Transverse colon (tissue), 4 donors: ENCODE measurements around the gene MIA3. TPM values are rescaled to one million over a fixed set of nuclear protein-coding genes. Genes with fewer than 3 reads are reported as not detected.

Experiments
- DNase-seq: peaks from one replicate; pipeline ENCODE4 v3.0.0-alpha.2; 2019
- H3K27ac ChIP-seq, 4 donors: fragments of 200-600 bp; sonication (generic); 2 replicates each; pipeline ENCODE4 v1.5.1; 2016 to 2018; ENCODE audit warnings: inconsistent platforms in 4 of 4
- H3K27me3 ChIP-seq: fragments of 200-600 bp; sonication (generic); 2 replicates; pipeline ENCODE4 v1.5.1; 2017; ENCODE audit warnings: inconsistent platforms
- H3K36me3 ChIP-seq, 4 donors: fragments of 200-600 bp; sonication (generic); 2 replicates each; pipeline ENCODE4 v1.5.1; 2017 to 2019; ENCODE audit warnings: inconsistent platforms in 4 of 4
- H3K4me1 ChIP-seq, 4 donors: fragments of 200-600 bp; sonication (generic); 2 replicates each; pipeline ENCODE4 v1.5.1; 2017 to 2020; ENCODE audit warnings: inconsistent platforms in 4 of 4
- H3K4me3 ChIP-seq, 4 donors: fragments of 200-600 bp; sonication (generic); 1 replicate in 1 of 4; 2 replicates in 3 of 4; pipeline versions ENCODE4 v1.5.1 to v1.6.1; 2017 to 2019; ENCODE audit warnings: inconsistent platforms in 4 of 4
- H3K9me3 ChIP-seq, 2 donors: fragments of 200-600 bp; sonication (generic); 2 replicates each; pipeline ENCODE4 v1.5.1; 2017 to 2019; ENCODE audit warnings: inconsistent platforms in 2 of 2
- EP300 ChIP-seq: sonication (generic); formaldehyde crosslinking; IDR thresholded peaks from one replicate; pipeline ENCODE4 v1.6.1; 2017; ENCODE audit warnings: antibody characterized with exemption, low read depth
- POLR2A ChIP-seq: fragments of 450-650 bp; IDR thresholded peaks from one replicate; pipeline ENCODE4 v1.6.1; 2016; ENCODE audit warnings: antibody characterized with exemption, mild to moderate bottlenecking, moderate library complexity
- POLR2AphosphoS5 ChIP-seq, 3 donors: sonication (generic); formaldehyde crosslinking; IDR thresholded peaks; one replicate each; pipeline ENCODE4 v1.6.1; 2016; ENCODE audit warnings: antibody characterized with exemption in 3 of 3
- WGBS, 2 donors: methylation state at CpG; one replicate each; pipeline ENCODE4 v1.1.5; 2018; ENCODE audit warnings: low coverage in 1 of 2; 5-methylcytosine and 5-hydroxymethylcytosine counted together
- in situ Hi-C, 4 donors: fragments of 200-750 bp; cut with MboI; loops; one replicate each; pipeline versions ENCODE4 v1.15.0 to v1.15.1; 2017; ENCODE audit warnings: low sequenced_read_pairs in 3 of 4, low pct_ligation_motif_present in 1 of 4, low pct_unique_long_range_greater_than_20kb in 1 of 4
- intact Hi-C: fragments of 100-400 bp; cut with DNase I; formaldehyde crosslinking; loops from one replicate; pipeline ENCODE4 v1.15.1; 2023; ENCODE audit warnings: low total_unique reads
- total RNA-seq, 4 donors: library from RNA; depleted of rRNA; stranded (reverse); fragments of >200 nt; gene quantifications; one replicate each; pipeline ENCODE4 v1.1.0, GENCODE V29; 2016
- TF ChIP-seq, protein P1 (sequence below), 5 experiments: fragments of 200-600 bp in 3 of 5; fragments of 450-650 bp in 2 of 5; sonication (generic) in 3 of 5; IDR thresholded peaks; 1 replicate in 2 of 5; 2 replicates in 3 of 5; pipeline ENCODE4 v1.5.1; 2016 to 2017; ENCODE audit warnings: antibody characterized with exemption in 5 of 5, inconsistent platforms in 3 of 5, mild to moderate bottlenecking in 2 of 5, moderate library complexity in 1 of 5

MIA3 gene
- total RNA-seq, 4 donors from 2014 or later = 39.2 to 185 (median 49.1) TPM

DNA sequence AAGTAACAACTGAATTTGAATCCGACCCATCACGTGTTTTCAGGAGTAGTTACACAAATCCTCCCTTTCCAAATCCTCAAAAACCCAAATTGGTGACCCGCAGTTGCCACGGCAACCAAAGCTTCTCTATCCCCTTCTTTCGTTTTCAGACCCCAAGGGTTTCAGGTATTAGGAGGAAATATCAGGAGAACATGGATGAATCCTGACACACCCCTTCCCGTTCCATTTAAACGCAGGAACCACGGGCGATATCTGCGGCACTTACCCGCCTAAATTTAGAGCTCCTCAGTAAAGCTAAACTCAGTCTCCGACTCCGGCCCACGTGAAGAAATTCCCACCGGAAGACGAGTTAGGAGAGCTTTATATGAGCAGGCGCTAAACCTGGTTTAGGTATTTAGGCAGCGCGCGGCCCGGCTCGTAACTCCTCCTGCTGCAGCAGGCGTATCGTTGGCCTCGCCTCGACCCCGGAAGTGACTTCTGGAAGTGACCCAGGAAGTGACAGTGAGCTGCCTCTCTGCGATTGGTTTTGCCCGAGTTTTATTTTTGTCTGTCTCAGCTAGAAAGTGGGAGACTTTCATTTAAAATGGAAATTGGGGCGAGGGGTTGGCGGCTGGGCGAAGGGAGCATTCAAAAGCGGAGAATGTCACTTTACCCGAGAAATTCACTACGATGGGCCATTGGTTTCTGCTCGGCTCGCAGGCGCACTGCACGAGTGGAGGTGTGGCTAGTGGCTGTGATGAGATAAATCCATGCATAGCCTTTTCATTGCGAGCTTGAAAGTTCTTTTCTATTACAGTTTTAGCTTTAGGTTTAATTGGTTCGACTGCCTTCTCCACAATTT, 28.2 kb upstream of the MIA3 start, which contains the start of gene TAF1A:
TAF1A (minus strand) TSS at position 472 of the 841 bp plus-strand sequence.
- H3K4me1 ChIP-seq = peaks cover 8 to 21% (median 14%) of the 10 kb centered on the region in 4 donors
- H3K27ac ChIP-seq = peak within 1 kb of the TSS; percentile 82 to 91 (median 83)
- intact Hi-C loops (no loop called here), in situ Hi-C loops (no loop called here)
- peak; percentile 92 for DNase-seq
- TF ChIP-seq POLR2AphosphoS5 (IDR thresholded peaks at IDR 0.05) = peak in 2 of 3 donors; percentile 65 to 74
- peak; percentile 41 for TF ChIP-seq POLR2A
- TF ChIP-seq EP300 = no peak
- no peaks in the 10 kb centered on the region for H3K9me3 ChIP-seq
- no peaks in the 10 kb centered on the region for H3K36me3 ChIP-seq
- 0 to 1% methylated on average over 23 to 41 of the region's 41 CpGs for WGBS, 2 donors
- H3K4me3 ChIP-seq = peak within 1 kb of the TSS; percentile 38 to 79 (median 61)
- H3K27me3 ChIP-seq = no peaks in the 10 kb centered on the region

DNA sequence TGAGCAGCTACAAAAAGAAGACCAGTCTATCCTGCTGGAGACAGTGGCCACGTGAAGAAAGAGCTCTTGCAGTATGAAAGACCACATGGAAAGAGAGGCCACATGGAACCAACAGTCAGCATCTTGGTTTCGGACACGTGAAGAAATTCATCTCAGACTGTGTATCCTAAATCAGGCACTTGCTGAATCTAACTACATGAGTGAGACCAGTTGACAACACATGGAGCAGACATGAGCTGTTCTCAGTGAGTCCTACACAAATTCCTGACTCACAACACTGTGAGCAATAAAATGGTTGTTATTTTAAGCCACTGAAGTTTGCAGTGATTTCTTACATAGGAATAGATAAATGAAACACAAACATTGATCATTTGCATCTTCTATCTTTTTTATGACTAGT, 25.7 kb upstream of the MIA3 start:
- WGBS, 2 donors = 50 to 86% methylated on average over 1 to 3 of the region's 3 CpGs
- H3K4me3 ChIP-seq = no peak overlapping the region
- no peak overlapping the region for H3K27ac ChIP-seq
- H3K4me1 ChIP-seq = peaks cover 8 to 21% (median 14%) of the 10 kb centered on the region in 4 donors
- no peaks in the 10 kb centered on the region for H3K9me3 ChIP-seq
- H3K36me3 ChIP-seq = no peaks in the 10 kb centered on the region
- DNase-seq = no peak
- in situ Hi-C loops (no loop called here), intact Hi-C loops (no loop called here)
- H3K27me3 ChIP-seq = no peaks in the 10 kb centered on the region
- TF ChIP-seq POLR2A = no peak
- TF ChIP-seq, protein P1, sequence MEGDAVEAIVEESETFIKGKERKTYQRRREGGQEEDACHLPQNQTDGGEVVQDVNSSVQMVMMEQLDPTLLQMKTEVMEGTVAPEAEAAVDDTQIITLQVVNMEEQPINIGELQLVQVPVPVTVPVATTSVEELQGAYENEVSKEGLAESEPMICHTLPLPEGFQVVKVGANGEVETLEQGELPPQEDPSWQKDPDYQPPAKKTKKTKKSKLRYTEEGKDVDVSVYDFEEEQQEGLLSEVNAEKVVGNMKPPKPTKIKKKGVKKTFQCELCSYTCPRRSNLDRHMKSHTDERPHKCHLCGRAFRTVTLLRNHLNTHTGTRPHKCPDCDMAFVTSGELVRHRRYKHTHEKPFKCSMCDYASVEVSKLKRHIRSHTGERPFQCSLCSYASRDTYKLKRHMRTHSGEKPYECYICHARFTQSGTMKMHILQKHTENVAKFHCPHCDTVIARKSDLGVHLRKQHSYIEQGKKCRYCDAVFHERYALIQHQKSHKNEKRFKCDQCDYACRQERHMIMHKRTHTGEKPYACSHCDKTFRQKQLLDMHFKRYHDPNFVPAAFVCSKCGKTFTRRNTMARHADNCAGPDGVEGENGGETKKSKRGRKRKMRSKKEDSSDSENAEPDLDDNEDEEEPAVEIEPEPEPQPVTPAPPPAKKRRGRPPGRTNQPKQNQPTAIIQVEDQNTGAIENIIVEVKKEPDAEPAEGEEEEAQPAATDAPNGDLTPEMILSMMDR (IDR thresholded peaks at IDR 0.05) = no peak
- TF ChIP-seq POLR2AphosphoS5 (IDR thresholded peaks at IDR 0.05) = no peak
- no peak for TF ChIP-seq EP300

DNA sequence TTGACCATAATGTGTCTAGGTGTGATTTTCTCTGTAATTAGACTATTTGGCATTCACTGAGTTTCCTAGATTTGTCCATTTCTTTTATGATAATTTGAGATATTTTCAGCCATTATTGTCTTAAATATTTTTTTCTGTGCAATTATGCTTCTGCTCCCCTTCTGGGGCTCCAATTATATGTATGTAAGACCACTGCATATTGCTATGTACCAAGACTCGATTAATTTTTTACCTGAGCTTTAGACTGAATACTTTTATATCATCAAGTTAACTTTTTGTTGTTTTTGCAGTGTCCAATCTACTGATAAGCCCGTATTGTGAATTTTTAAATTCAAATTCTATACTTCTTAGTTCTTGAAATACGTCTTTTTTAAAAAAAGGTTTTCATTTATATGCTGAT, 23.1 kb upstream of the MIA3 start:
- H3K27me3 ChIP-seq = no peaks in the 10 kb centered on the region

DNA sequence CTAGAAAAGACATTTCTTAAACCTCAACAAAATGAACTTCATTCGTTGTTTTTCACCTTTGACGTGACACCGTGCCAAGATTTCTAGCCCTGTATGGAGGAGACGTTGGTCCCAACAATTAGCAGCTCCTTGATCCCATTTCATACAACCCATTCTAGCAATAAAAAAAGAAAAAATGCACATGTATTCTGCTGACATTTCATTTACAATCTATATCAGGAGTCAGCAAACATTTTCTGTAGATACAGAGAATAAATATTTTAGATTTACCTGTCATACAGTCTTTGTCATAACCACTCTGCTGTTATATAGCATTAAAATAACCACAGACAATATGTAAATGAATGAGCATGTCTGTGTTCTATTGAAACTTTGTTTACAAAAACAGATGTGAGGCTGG, 21.2 kb upstream of the MIA3 start:
- H3K27me3 ChIP-seq = no peaks in the 10 kb centered on the region
- in situ Hi-C loops = no loop called here
- no peaks in the 10 kb centered on the region for H3K9me3 ChIP-seq
- no peak for TF ChIP-seq POLR2AphosphoS5 (IDR thresholded peaks at IDR 0.05)
- TF ChIP-seq, protein P1 (IDR thresholded peaks at IDR 0.05) = no peak
- no peak for TF ChIP-seq POLR2A
- TF ChIP-seq EP300 = no peak
- H3K36me3 ChIP-seq = no peaks in the 10 kb centered on the region
- H3K27ac ChIP-seq = no peak overlapping the region
- peaks cover 0 to 6% (median 0%) of the 10 kb centered on the region in 4 donors for H3K4me1 ChIP-seq
- DNase-seq = no peak
- no peak overlapping the region for H3K4me3 ChIP-seq
- intact Hi-C loops = no loop called here
- 88 to 89% methylated on average over 4 of the region's 4 CpGs for WGBS, 2 donors

More for the DNA sequence above, 23.1 kb upstream of the MIA3 start:
- in situ Hi-C loops = no loop called here
- 83 to 93% methylated on average over 2 to 3 of the region's 3 CpGs for WGBS, 2 donors
- Histone ChIP-seq H3K9me3 (no peaks in the 10 kb centered on the region), H3K27ac (no peak overlapping the region), H3K4me3 (no peak overlapping the region), H3K36me3 (no peaks in the 10 kb centered on the region), H3K4me1 (peaks cover 4 to 7% (median 5%) of the 10 kb centered on the region in 4 donors)
- TF ChIP-seq POLR2A (no peak), EP300 (no peak), POLR2AphosphoS5 (IDR thresholded peaks at IDR 0.05) (no peak)
- TF ChIP-seq, protein P1 (IDR thresholded peaks at IDR 0.05) = no peak
- no peak for DNase-seq
- intact Hi-C loops = no loop called here
